GM19395 (cell line): Measurements from ENCODE around the gene PWWP2B.
"Not testable (repeated sequence)": the region's sequence is repeated elsewhere in the genome, so short reads cannot be mapped to it uniquely, and the experiment has no call there.

ENCODE experiments used
- ATAC-seq: cut with Tn5 transposase; IDR thresholded peaks from one replicate; pipeline ENCODE4 v1.9.1; 2021; ENCODE audit warnings: mild to moderate bottlenecking, moderate library complexity; ENCODE audit not compliant: unreplicated experiment

Gene PWWP2B

DNA sequence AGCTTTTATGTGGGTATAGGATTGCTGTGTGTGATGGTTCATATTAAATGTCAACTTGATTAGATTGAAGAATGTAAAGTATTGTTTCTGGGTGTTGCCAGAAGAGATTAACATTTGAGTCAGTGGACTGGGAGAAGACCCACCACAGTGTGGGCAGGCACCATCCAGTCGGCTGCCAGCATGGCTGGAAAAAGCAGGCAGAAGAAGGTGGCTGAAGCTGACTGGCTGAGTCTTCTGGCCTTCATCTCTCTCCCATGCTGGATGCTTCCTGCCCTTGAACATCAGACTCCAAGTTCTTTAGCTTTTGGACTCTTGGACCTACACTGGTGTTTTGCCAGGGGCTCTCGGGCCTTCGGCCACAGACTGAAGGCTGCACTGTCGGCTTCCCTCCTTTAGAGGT is 16.0 kb upstream of the PWWP2B start:
- ATAC-seq: not testable (repeated sequence)

- ATAC-seq: no peak
Observed at GRCh38 chr10:132381741-132382140, 15.3 kb upstream of the PWWP2B start.

DNA sequence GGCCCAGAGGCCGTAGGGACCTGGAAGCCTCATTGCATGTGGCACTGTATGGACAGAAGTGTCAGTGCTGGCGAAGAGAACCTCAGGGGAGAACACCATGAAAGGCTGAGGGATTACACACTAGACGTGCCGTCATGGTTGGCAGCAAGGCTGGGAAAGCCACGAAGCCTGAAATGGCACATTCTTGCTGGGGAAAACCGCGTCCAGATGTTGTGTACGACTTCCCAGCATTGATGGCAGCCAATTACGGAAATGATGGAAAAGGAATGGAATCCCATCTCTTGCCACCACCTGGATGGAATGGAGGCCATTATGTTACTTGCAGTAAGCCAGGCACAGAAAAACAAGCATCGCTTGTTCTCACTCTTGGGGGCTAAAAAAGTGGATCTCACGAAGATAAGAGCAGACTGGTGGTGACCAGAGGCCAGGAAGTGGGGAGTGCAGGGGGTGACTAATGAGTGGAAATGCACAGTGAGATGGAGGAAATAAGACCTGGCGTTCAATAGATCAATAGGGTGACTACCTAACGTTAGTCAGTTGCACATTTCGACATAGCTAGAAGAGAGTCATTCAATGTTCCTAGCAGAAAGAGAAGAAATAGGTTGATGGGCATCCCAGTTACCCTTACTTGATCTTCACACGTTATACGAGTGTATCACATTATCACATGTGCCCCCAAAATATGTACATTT is 14.6 kb upstream of the PWWP2B start:
- ATAC-seq: no peak

- no peak for ATAC-seq
Observed at GRCh38 chr10:132383101-132383500, 13.9 kb upstream of the PWWP2B start.

- ATAC-seq: no peak
Observed at GRCh38 chr10:132383751-132384196, 13.2 kb upstream of the PWWP2B start.

DNA sequence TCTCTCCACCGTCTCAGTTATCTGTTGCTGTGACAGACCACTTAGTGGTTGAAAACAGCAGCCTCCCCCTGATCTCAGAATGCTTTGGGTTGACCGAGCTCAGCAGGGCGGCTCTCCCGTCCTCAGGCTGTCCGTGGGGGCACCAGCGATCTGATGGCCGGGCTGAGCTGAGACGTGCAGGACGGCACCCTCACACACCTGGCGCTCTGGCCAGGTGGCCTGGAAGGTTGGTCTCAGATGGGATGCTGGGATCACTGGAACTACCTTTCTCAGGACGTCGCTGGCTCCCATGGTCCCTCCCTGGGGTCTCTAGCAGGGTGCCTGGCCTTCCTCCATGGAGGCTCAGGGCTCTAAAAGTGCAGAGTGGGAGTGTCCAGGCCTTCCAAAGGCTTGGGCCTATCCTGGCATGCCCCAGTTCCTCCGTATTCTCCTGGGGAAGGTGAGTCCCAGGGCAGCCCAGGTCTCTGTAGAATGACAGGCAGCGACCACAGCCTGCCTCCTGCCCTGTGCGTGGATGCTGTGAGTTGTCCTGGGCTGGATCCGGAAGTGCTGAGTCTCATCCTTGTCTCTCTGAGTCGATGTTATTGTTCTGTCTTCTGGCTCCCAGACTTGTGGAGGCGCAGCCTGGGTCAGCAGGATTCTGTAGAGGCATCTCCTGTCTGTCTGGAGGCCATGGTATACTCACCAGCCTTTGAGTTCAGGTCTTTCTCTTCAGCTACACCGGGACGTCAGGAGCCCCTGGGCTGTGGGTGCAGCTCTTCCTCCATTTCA is 12.2 kb upstream of the PWWP2B start:
- ATAC-seq: no peak

DNA sequence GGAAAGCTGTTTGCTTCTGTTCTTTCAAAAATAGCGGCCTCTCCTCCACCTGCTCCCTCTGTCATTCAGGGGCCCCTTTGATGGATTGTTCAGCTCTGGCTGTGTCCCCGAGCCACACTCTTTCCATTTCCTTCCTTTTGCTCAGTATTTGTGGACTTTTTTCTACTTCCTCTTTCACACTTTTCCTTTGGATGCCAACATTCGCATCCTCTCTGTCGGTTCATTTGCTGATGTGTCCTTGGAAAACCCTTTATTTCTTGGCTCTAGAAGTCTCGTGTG is 11.7 kb upstream of the PWWP2B start:
- ATAC-seq: no peak

DNA sequence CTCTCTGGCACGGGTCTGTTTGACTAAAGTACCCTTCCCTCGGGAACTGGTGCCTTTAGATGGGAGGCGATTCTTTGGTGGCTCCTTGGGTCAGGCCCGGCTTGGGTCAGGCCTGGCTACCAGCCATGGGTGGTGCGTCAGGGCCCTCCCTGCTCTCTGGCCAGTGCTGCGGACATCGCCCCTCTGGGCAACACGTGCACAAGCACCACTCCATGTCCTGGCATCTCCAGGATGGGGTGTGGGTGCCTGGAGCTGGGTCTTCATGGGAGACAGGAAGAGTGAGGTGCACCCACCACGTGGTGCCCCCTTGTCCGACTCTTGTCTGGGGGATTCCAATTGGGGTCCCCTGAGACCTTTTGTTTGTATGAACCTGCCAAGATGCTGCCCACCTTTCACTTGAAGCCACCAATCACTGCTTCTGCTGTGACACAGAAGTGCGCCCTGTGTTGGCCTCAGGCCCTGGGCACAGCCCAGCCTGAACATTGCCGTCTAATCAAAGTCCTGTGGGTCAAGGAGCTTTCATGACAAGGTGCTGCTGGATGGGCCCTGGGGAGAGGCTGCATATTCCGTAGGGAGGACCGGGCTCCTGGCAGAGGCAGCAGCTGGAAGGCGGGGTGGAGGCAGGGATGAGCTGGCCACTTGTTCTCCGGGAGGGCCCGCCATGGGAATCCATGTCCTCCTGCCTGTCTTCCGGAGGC is 11.1 kb upstream of the PWWP2B start:
- no peak for ATAC-seq

- ATAC-seq: no peak
Observed at GRCh38 chr10:132386419-132386831, 10.6 kb upstream of the PWWP2B start.

DNA sequence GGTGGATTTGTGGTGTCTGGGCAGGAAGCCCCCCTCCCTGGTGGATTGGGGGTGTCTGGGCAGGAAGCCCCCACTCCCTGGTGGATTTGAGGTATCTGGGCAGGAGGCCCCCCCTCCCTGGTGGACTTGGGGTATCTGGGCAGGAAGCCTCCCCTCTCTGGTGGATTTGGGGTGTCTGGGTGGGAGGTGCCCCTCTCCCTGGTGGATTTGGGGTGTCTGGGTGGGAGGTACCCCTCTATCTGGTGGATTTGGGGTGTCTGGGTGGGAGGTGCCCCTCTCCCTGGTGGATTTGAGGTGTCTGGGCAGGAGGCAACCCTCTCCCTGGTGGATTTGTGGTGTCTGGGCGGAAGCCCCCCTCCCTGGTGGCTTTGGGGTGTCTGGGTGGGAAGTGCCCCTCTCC is 10.1 kb upstream of the PWWP2B start:
- ATAC-seq: not testable (repeated sequence)

DNA sequence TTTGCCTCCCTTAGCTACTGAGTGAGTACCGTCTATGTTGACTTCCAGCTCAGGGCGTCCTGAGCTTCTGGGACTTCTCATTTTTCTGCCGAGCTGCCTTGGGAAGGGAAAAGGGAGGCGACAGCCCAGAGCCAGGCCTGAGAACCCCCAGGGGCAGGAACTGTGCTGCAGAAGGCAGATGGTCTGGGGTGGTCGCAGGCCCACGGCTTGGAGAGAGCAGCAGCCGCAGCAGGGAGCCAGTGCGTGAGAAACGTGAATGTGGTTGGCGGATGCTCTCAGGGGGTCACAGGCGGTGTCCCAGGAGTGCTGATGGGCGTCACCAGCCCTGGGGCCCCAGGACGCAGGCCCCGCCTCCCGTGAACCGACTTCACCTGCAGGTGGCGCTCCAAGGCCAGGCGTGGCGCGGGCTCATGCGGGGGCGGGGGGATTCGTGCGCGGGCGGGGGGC is 9.2 kb upstream of the PWWP2B start:
- no peak for ATAC-seq

- no peak for ATAC-seq
Observed at GRCh38 chr10:132388891-132389432, 8.0 kb upstream of the PWWP2B start.

GRCh38 chr10:132389433-132390169 is 7.4 kb upstream of the PWWP2B start:
- ATAC-seq: no peak

DNA sequence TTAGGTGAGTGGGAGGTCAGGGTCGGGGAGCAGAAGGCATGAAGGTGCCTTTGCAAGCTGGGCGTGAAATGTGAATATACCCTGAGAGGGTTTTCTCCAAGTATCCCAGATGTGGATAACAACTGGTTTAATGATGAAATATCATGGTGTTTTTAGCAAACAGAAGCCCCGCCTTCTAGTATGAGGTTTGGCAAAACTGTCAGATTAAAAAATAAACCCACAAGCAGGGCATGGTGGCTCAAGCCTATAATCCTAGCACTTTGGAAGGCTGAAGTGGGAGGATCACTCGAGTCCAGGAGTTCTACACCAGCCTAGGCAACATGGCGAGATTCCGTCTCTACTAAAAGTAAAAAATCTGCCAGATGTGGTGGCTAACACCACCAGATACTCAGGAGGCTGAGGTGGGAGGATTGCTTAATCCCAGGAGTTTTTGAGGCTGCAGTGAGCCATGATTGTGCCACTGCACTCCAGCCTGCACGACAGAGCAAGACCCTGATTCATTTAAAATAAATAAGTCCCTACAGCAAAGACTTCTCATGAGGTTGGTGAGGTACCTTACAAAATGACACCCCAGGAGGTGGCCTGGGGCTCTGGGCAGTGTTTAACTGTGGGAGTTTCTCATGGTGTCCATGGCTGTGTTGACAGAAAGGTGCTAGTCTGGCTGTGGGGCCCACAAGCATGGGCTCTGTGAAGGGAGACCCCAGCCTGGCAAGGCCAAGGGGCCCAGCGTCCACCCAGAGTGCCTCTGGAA is 6.7 kb upstream of the PWWP2B start:
- no peak for ATAC-seq

- ATAC-seq: no peak
Observed at GRCh38 chr10:132390921-132391675, 5.9 kb upstream of the PWWP2B start.

DNA sequence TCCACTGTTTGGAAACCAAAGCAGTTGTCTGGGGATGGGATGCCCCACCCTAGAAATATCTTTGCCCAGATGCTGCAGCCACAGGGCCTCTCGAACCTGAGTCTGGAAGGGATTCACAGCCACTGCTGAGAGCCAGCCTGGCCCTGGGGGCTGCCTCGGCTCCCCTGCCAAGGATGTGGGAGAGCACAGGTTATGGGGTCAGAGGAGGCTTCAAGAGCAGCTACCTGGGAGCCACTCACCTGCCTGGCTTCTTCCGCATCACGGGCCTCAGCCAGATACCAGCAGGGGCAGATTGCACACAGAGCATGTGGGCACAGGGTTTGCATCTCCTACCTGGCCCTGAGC is 5.4 kb upstream of the PWWP2B start:
- ATAC-seq: no peak

DNA sequence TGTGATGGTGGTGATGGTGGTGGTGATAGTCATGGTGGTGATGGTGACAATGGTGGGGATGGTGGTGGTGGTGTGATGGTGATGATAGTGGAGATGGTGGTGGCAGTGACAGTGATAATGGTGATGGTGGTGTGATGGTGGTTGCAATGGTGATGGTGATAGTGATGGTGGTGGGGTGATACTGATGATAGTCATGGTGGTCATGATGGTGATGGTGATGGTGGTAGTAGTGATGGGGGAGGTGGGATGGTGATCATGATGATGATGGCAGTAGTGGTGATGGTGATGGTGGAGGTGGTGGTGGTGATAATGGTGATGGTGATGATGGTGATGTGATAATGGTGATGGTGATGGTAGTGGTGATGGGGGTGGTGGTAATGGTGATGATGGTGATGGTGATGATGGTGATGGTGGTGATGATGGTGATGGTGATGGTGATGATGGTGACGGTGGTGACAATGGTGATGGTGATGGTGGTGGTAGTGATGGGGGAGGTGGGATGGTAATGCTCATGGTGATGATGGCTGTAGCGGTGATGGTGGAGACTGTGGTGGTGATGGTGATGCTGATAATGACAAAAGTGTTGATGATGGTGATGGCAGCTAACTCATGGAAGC is 4.7 kb upstream of the PWWP2B start:
- no peak for ATAC-seq

DNA sequence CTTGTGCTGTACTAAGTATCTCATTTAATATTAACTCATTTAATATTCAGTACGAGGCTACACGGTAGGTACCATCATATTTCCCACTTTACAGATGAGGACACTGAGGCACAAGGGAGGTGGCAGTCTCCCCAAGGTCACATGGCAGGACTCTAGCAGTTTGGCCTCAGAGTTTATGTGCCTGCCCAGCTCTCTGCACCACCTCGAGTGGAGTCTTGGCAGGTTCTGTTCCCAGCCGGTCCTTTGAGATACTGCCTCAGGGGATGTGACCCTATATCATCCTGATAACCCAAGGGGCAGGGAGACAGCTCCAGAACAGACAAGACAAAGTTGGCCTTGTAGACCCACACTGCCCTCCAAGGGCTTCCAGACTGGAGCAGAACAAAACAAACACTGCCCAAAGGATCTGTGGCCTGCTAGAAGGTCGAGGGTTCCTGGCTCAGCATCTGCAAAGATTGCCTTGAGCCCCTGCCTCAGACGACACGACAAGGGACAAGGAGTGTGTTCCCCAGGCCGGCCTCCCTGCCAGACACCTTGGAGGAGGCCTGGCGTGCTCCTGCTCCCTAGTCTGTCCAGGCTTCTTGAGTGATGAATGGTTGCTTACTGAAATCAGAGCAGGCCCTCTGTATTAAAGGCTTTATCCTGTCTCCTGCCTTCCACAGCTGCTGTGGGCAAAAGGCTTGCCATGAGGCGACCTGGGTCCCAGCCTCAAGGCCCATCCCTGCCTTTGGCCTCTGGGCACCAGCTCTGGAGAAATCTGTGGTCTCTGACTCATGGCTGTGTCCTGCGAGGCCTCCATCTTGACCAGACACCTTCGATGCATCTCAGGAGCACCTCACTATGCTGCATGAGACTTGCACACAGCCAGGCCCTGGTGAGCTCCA is 3.9 kb upstream of the PWWP2B start:
- no peak for ATAC-seq
